Measurements from ENCODE around the gene DPRX.
"Not testable (repeated sequence)": the region's sequence is repeated elsewhere in the genome, so short reads cannot be mapped to it uniquely, and the experiment has no call there.

Gene DPRX

GRCh38 chr19:53647350-53647749 lies 15.6 kb downstream of the DPRX start:
- no peak for DNase-seq

GRCh38 chr19:53647792-53648191 lies 16.0 kb downstream of the DPRX start:
- DNase-seq, result no peak

GRCh38 chr19:53649746-53650593 lies 18.2 kb downstream of the DPRX start:
- DNase-seq, result no peak

- DNase-seq, result no peak
Measured at GRCh38 chr19:53652476-53652875, 20.7 kb downstream of the DPRX start.

GRCh38 chr19:53655042-53655665 lies 23.4 kb downstream of the DPRX start:
- DNase-seq, result no peak

- DNase-seq, result no peak
Measured at GRCh38 chr19:53657330-53657729, 25.5 kb downstream of the DPRX start.

GRCh38 chr19:53657778-53658177 lies 26.0 kb downstream of the DPRX start:
- DNase-seq, result no peak

- no peak for DNase-seq
Measured at GRCh38 chr19:53659292-53659691, 27.5 kb downstream of the DPRX start.

GRCh38 chr19:53660584-53660983 lies 28.8 kb downstream of the DPRX start:
- no peak for DNase-seq

GRCh38 chr19:53662209-53662608 lies 30.4 kb downstream of the DPRX start:
- DNase-seq, result no peak

- no peak for DNase-seq
Measured at GRCh38 chr19:53664152-53664551, 32.4 kb downstream of the DPRX start.

- DNase-seq, result no peak
Measured at GRCh38 chr19:53664760-53665159, 33.0 kb downstream of the DPRX start.

GRCh38 chr19:53666331-53666730 lies 34.5 kb downstream of the DPRX start:
- not testable (repeated sequence) for DNase-seq

- DNase-seq, result not testable (repeated sequence)
Measured at GRCh38 chr19:53668804-53669203, 37.0 kb downstream of the DPRX start.

GRCh38 chr19:53670345-53670744 lies 38.5 kb downstream of the DPRX start:
- DNase-seq, result no peak

GRCh38 chr19:53671663-53672062 lies 39.9 kb downstream of the DPRX start:
- no peak for DNase-seq

Data from activated T-cell treated with anti-CD3 and anti-CD28 coated beads, Interleukin-2, amount 50 U/mL, for 1 hour (primary cell).